Kidney (tissue), 14 donors: ENCODE data around the gene RAPH1. TPM values are rescaled to one million over a fixed set of nuclear protein-coding genes. Genes with fewer than 3 reads are reported as not detected.

Experiments
- DNase-seq, 5 donors: peaks; one replicate each; pipeline ENCODE4 v3.0.0-alpha.2; 2013 to 2020
- FAIRE-seq: peaks from 2 replicates; lab custom pipeline; 2012; peaks lifted over from hg19 to GRCh38; lab: Jason Lieb, UNC
- H3K27ac ChIP-seq, 2 donors: one replicate each; pipeline ENCODE4 v1.7.0; 2013; ENCODE audit warnings: low read depth in 2 of 2, low read length in 2 of 2, inconsistent platforms in 1 of 2
- H3K27me3 ChIP-seq: one replicate; pipeline ENCODE4 v1.7.1; 2013; ENCODE audit warnings: low read length, inconsistent platforms; ENCODE audit not compliant: control insufficient read depth, insufficient read depth
- H3K36me3 ChIP-seq, 3 donors: one replicate each; pipeline versions ENCODE4 v1.7.0 to v1.7.1; 2013; ENCODE audit warnings: low read length in 3 of 3, control low read depth in 1 of 3, inconsistent platforms in 1 of 3; ENCODE audit not compliant: insufficient read depth in 3 of 3, control insufficient read depth in 2 of 3
- H3K4me1 ChIP-seq, 3 donors: one replicate each; pipeline versions ENCODE4 v1.7.0 to v1.7.1; 2013; ENCODE audit warnings: low read length in 3 of 3, inconsistent platforms in 1 of 3, low read depth in 1 of 3; ENCODE audit not compliant: control insufficient read depth in 2 of 3, insufficient read depth in 2 of 3
- H3K4me3 ChIP-seq, 3 donors: one replicate each; pipeline versions ENCODE4 v1.7.0 to v1.8.1; 2013; ENCODE audit warnings: low read length in 3 of 3, control low read depth in 1 of 3, inconsistent platforms in 1 of 3
- H3K9ac ChIP-seq, 3 donors: one replicate each; pipeline versions ENCODE4 v1.7.0 to v1.7.1; 2013; ENCODE audit warnings: low read length in 3 of 3, control low read depth in 1 of 3, inconsistent platforms in 1 of 3
- H3K9me3 ChIP-seq, 3 donors: one replicate each; pipeline versions ENCODE4 v1.7.0 to v1.7.1; 2013; ENCODE audit warnings: low read length in 3 of 3, control low read depth in 1 of 3, inconsistent platforms in 1 of 3; ENCODE audit not compliant: control insufficient read depth in 2 of 3, insufficient read depth in 1 of 3
- CTCF ChIP-seq: IDR thresholded peaks from 3 replicates; pipeline ENCODE4 v1.5.1; 2012; ENCODE audit warnings: mild to moderate bottlenecking, moderate library complexity, borderline replicate concordance; ENCODE audit not compliant: insufficient read depth; ENCODE audit errors: extremely low read depth
- intact Hi-C: fragments of 100-400 bp; cut with DNase I; formaldehyde crosslinking; loops from one replicate; pipeline ENCODE4 v1.11.1; 2022
- polyA plus RNA-seq: library from polyadenylated mRNA; stranded (reverse); fragments of 350-450 nt; fragmentation: Illumina TruSeq; extraction: RNeasy Lipid Tissue Mini Kit (QIAGEN cat#74804); gene quantifications from one replicate; pipeline ENCODE4 v1.2.3, GENCODE V29; 2014; ENCODE audit warnings: low read depth, low replicate concordance; ENCODE audit not compliant: insufficient read depth
- total RNA-seq: library from RNA; stranded (reverse); fragmentation: NEBNext Ultra II Directional; extraction: Animal tissue kit (Norgen Biotek cat#: 25700); gene quantifications from one replicate; pipeline ENCODE4 v1.2.1, GENCODE V29; 2021
- donor health status: control.
- donor health status: control.
- donor health status: control.
- donor health status: control.
- donor health status: control.
- donor health status: DM: yes; HTN: yes; CAD: no.
- donor health status: Normal renal cell carcinoma (clear cell type).

Gene RAPH1
- total and polyA plus RNA-seq, 2 donors from 2014 or later: 3.5 to 90.7 TPM

GRCh38 chr2:203404996-203405395 lies 130.1 kb downstream of the RAPH1 start:
- H3K27me3 ChIP-seq: no peaks in the 10 kb centered on the region
- H3K36me3 ChIP-seq: peaks cover 0 to 10% (median 5%) of the 10 kb centered on the region in 3 donors
- H3K4me1 ChIP-seq: no peaks in the 10 kb centered on the region
- TF ChIP-seq CTCF: no peak
- no peak overlapping the region for H3K9ac ChIP-seq
- FAIRE-seq (no peak), DNase-seq (no peak)
- H3K27ac ChIP-seq: no peak overlapping the region
- H3K4me3 ChIP-seq: no peak overlapping the region
- H3K9me3 ChIP-seq: no peaks in the 10 kb centered on the region
- intact Hi-C loops: no loop called here

- no peaks in the 10 kb centered on the region for H3K4me1 ChIP-seq
- DNase-seq (no peak), FAIRE-seq (no peak)
- H3K36me3 ChIP-seq: peaks cover 0 to 11% (median 2%) of the 10 kb centered on the region in 3 donors
- intact Hi-C loops: no loop called here
- no peak overlapping the region for H3K4me3 ChIP-seq
- H3K27ac ChIP-seq: no peak overlapping the region
- no peaks in the 10 kb centered on the region for H3K27me3 ChIP-seq
- H3K9me3 ChIP-seq: peaks cover 0 to 4% (median 0%) of the 10 kb centered on the region in 3 donors
- no peak for TF ChIP-seq CTCF
- H3K9ac ChIP-seq: no peak overlapping the region
These were observed 134.1 kb downstream of the RAPH1 start for GRCh38 chr2:203400805-203401585.

GRCh38 chr2:203399031-203399430 lies 136.1 kb downstream of the RAPH1 start:
- H3K4me3 ChIP-seq: no peak overlapping the region
- H3K27ac ChIP-seq: no peak overlapping the region
- no peak for FAIRE-seq
- intact Hi-C loops: no loop called here
- H3K27me3 ChIP-seq: no peaks in the 10 kb centered on the region
- H3K9ac ChIP-seq: no peak overlapping the region
- H3K36me3 ChIP-seq: peaks cover 0 to 19% (median 2%) of the 10 kb centered on the region in 3 donors
- DNase-seq: no peak
- H3K9me3 ChIP-seq: peaks cover 0 to 4% (median 0%) of the 10 kb centered on the region in 3 donors
- no peaks in the 10 kb centered on the region for H3K4me1 ChIP-seq
- no peak for TF ChIP-seq CTCF
